Testis (tissue), 2 donors: Measurements from ENCODE around the gene RPS6KA4.

Experiments used
- CTCF ChIP-seq, 3 experiments: fragments of 450-650 bp in 2 of 3; fragments of 200-600 bp in 1 of 3; sonication (generic) in 1 of 3; IDR thresholded peaks; one replicate each; pipeline ENCODE4 v1.5.1; 2016 to 2019; ENCODE audit warnings: antibody characterized with exemption in 3 of 3, mild to moderate bottlenecking in 2 of 3, moderate library complexity in 1 of 3
- POLR2A ChIP-seq: fragments of 450-650 bp; IDR thresholded peaks from one replicate; pipeline ENCODE4 v1.6.1; 2017; ENCODE audit warnings: antibody characterized with exemption, mild to moderate bottlenecking, moderate library complexity

- TF ChIP-seq CTCF (IDR thresholded peaks at IDR 0.05) (no peak), POLR2A (no peak)
Observed at GRCh38 chr11:64384028-64384737, 25.2 kb downstream of the RPS6KA4 start.
